ENCODE measurements around the gene NR4A1.

The NR4A1 gene

DNA sequence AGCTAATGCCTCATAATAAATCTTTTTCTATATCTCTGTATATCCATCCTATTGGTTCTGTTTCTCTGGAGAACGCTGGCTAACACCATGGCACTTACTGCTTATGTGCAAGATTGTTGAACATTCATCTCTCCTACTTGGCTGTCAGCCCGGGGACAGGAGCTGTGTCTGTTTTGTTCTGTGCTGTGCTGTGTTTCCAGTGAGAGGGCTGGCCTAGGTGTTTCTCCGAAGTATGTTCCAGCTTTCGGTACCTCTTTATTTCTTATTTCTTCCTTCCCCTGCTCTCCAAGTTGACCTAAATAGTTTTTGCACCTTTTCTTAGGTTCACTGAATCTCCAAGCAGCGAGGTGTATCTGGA is 18.8 kb upstream of the NR4A1 start:
- TF ChIP-seq TAF1 (IDR thresholded peaks at IDR 0.05; ENCODE audit: borderline replicate concordance, insufficient read depth, low read length) (no peak), SIN3A (IDR thresholded peaks at IDR 0.05; ENCODE audit: borderline replicate concordance, insufficient read depth, low read length) (no peak), FOXP2 (optimal IDR thresholded peaks at IDR 0.05; ENCODE audit: borderline replicate concordance, extremely low read depth, extremely low read length, insufficient read depth) (no peak), POLR2AphosphoS5 (IDR thresholded peaks at IDR 0.05; ENCODE audit: low read depth, low read length) (no peak)
- TF ChIP-seq, protein P1, sequence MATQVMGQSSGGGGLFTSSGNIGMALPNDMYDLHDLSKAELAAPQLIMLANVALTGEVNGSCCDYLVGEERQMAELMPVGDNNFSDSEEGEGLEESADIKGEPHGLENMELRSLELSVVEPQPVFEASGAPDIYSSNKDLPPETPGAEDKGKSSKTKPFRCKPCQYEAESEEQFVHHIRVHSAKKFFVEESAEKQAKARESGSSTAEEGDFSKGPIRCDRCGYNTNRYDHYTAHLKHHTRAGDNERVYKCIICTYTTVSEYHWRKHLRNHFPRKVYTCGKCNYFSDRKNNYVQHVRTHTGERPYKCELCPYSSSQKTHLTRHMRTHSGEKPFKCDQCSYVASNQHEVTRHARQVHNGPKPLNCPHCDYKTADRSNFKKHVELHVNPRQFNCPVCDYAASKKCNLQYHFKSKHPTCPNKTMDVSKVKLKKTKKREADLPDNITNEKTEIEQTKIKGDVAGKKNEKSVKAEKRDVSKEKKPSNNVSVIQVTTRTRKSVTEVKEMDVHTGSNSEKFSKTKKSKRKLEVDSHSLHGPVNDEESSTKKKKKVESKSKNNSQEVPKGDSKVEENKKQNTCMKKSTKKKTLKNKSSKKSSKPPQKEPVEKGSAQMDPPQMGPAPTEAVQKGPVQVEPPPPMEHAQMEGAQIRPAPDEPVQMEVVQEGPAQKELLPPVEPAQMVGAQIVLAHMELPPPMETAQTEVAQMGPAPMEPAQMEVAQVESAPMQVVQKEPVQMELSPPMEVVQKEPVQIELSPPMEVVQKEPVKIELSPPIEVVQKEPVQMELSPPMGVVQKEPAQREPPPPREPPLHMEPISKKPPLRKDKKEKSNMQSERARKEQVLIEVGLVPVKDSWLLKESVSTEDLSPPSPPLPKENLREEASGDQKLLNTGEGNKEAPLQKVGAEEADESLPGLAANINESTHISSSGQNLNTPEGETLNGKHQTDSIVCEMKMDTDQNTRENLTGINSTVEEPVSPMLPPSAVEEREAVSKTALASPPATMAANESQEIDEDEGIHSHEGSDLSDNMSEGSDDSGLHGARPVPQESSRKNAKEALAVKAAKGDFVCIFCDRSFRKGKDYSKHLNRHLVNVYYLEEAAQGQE (IDR thresholded peaks at IDR 0.05; ENCODE audit: insufficient read depth in 1 of 2, low read depth in 2 of 2, low read length in 2 of 2) = no peak

DNA sequence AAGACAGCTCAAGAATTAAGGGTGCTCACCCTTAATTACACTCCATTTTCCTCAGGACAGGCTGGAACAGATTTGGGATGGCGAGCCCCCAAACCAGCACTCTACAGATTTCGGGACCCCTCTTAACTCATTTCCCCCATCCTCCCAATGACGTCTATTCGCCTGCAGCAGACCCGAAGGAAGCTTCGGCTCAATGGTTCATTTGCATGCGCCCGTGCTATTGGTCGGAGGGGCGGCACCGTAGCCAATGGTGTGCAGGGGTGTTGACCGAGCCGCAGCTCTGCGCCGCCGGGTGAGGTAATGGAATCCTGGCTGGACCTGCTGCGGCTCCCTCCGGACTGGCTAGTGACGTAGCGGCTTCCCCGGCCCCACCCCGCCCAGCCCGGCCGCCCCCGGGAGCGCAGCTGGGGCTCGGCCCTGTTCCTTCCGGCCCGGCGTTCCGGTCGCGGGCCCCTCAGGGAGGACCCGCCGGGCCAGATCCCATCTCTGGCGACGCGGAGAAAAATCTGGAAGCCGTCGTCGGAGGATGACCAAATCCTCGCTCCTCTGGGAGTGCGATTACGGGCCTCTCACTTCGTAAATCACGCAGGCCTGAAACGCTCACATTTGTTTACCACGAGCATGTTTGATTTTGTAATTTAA is 18.3 kb upstream of the NR4A1 start:
- TF ChIP-seq SIN3A (IDR thresholded peaks at IDR 0.05; ENCODE audit: borderline replicate concordance, insufficient read depth, low read length) = no peak
- peak; percentile 53; the same call in 1 of the 2 replicates for TF ChIP-seq POLR2AphosphoS5 (IDR thresholded peaks at IDR 0.05; ENCODE audit: low read depth, low read length)
- TF ChIP-seq FOXP2 (optimal IDR thresholded peaks at IDR 0.05; ENCODE audit: borderline replicate concordance, extremely low read depth, extremely low read length, insufficient read depth) = peak; percentile 79

DNA sequence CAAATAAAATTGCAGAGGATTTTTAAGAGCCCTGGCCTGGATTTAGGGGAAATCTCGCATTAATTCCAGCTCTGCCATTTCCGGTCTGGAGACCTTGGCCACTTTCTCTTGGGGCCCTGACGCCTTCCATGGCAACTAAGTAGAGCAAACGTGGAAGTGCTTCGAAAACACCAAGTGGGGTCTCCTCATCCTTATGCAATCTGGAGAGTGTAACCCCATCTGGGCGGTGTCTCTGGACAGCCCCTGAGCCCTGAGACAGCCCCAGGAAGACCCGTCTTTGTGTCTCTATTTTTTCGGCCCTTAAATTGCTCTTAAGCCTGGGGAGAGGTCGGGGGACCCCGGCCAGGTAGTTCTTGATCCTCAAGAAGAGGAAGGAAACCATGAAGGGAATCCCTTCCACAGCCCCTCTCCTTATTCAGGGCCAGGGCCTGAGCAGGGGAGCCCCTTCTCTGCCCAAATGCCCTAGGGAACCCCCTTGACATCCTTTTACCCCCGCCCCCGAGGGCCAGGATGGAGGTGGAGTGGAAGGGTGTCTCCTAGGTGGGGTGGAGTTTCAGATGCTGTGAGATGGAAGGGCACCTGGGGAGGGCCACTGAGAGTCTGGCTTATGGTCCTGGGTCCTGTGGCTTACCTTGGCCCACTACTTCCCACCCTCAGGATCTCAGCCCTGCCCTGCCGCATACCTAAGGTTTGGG is 17.6 kb upstream of the NR4A1 start:
- no peak for TF ChIP-seq POLR2AphosphoS5 (IDR thresholded peaks at IDR 0.05; ENCODE audit: low read depth, low read length)
- no peak for TF ChIP-seq FOXP2 (optimal IDR thresholded peaks at IDR 0.05; ENCODE audit: borderline replicate concordance, extremely low read depth, extremely low read length, insufficient read depth)
- TF ChIP-seq SIN3A (IDR thresholded peaks at IDR 0.05; ENCODE audit: borderline replicate concordance, insufficient read depth, low read length) = no peak
- TF ChIP-seq TAF1 (IDR thresholded peaks at IDR 0.05; ENCODE audit: borderline replicate concordance, insufficient read depth, low read length) = no peak
- TF ChIP-seq, protein P1 (IDR thresholded peaks at IDR 0.05; ENCODE audit: insufficient read depth in 1 of 2, low read depth in 2 of 2, low read length in 2 of 2) = no peak

DNA sequence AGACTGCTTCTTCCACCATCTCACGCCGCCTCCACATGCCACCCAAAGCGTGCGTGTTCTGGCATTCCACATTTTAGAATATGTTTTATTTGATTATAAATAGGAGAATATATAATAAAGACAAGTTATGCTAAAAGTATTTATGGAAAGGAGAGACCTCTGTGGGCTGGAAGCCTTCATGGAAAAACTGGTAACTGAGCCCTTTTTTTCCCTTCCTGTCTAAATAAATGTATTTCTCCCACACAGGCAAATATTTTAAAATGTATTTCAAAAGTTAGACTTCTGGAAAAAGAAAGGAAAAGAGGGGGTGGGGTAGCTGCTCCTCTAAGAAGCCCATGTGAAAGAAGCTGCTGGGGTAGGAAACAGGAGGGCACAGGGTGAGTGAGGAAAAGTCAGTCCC is 16.1 kb upstream of the NR4A1 start:
- no peak for TF ChIP-seq FOXP2 (optimal IDR thresholded peaks at IDR 0.05; ENCODE audit: borderline replicate concordance, extremely low read depth, extremely low read length, insufficient read depth)

DNA sequence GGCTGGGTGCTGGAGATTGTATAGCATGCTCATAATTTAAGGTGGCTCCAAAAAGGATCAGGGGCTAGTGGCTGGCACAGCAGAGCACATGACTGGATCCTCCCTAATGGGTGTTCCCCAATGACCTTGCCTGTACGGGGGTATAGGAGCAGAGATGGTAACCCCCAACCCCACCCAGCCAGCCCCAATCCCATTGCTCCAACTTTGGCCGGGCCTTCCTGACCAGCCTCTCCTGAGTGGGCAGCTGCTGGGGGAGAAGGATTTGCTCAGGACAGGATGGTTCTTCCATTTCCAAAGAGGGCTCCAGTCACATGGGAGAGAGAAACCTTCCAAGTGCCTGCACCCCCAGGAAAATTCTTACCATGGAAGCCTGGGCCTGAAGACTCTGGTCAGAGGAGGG is 15.3 kb upstream of the NR4A1 start:
- TF ChIP-seq POLR2AphosphoS5 (IDR thresholded peaks at IDR 0.05; ENCODE audit: low read depth, low read length) = no peak
- TF ChIP-seq, protein P1 (IDR thresholded peaks at IDR 0.05; ENCODE audit: insufficient read depth in 1 of 2, low read depth in 2 of 2, low read length in 2 of 2) = no peak
- no peak for TF ChIP-seq FOXP2 (optimal IDR thresholded peaks at IDR 0.05; ENCODE audit: borderline replicate concordance, extremely low read depth, extremely low read length, insufficient read depth)
- TF ChIP-seq TAF1 (IDR thresholded peaks at IDR 0.05; ENCODE audit: borderline replicate concordance, insufficient read depth, low read length) = no peak
- no peak for TF ChIP-seq SIN3A (IDR thresholded peaks at IDR 0.05; ENCODE audit: borderline replicate concordance, insufficient read depth, low read length)

DNA sequence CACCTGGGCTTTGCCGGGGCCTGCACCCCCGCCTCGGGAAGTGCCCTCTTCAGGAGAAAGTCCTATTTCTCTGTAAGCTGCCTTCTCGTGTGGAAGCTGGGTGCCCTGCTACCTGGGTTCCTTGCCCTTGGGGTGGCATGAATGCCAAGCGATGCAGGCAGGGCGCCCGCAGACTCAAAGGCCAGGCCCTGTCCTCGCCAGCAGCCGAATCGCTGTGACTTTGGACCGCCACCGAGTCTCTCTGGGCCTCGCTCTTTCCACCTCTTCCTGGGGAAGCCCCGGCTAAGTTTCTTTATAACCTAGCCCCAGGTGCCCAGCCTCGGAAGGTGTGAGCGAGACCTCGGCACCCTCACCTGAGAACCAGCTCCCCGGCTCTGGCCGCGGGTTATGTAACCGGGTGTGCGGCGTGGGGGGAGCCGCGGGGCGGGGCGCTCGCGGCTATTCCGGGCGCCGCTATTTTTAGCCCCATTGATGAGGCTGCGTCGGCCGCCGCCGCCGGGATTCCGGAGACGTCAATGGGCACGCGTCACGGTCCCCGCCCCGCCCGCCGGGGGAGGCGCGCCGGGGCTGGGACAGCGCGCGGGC is 14.6 kb upstream of the NR4A1 start:
- TF ChIP-seq SIN3A (IDR thresholded peaks at IDR 0.05; ENCODE audit: borderline replicate concordance, insufficient read depth, low read length) (no peak), TAF1 (IDR thresholded peaks at IDR 0.05; ENCODE audit: borderline replicate concordance, insufficient read depth, low read length) (no peak), POLR2AphosphoS5 (IDR thresholded peaks at IDR 0.05; ENCODE audit: low read depth, low read length) (no peak), FOXP2 (optimal IDR thresholded peaks at IDR 0.05; ENCODE audit: borderline replicate concordance, extremely low read depth, extremely low read length, insufficient read depth) (no peak)
- TF ChIP-seq, protein P1 (IDR thresholded peaks at IDR 0.05; ENCODE audit: insufficient read depth in 1 of 2, low read depth in 2 of 2, low read length in 2 of 2) = no peak

Data from PFSK-1 (cell line).